ENCODE data around the gene DENND1B. TPM values are rescaled to one million over a fixed set of nuclear protein-coding genes. Genes with fewer than 3 reads are reported as not detected.

Gene DENND1B
- total and polyA plus RNA-seq, 2 of the 8 experiments (the other 6 are each of a cell fraction or from before 2014, with no cell fraction given): 0.74 to 3.3 TPM

- TF ChIP-seq, protein P1, sequence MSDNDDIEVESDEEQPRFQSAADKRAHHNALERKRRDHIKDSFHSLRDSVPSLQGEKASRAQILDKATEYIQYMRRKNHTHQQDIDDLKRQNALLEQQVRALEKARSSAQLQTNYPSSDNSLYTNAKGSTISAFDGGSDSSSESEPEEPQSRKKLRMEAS (IDR thresholded peaks at IDR 0.05): no peak
- no peak for TF ChIP-seq HDAC2 (IDR thresholded peaks at IDR 0.05; ENCODE audit: borderline replicate concordance in 1 of 2, low read depth in 2 of 2, low read length in 2 of 2)
- no peak for TF ChIP-seq ATF2 (IDR thresholded peaks at IDR 0.05; ENCODE audit: low read length)
- no peak for TF ChIP-seq ASH2L (IDR thresholded peaks at IDR 0.05; ENCODE audit: low read length)
- TF ChIP-seq RAD21 (IDR thresholded peaks at IDR 0.05 in 1 of 2, conservative IDR thresholded peaks at IDR 0.05 in 1 of 2; ENCODE audit: low read depth in 2 of 2, low read length in 2 of 2): no peak
- no peak for TF ChIP-seq KDM1A (IDR thresholded peaks at IDR 0.05; ENCODE audit: borderline replicate concordance, low read length)
- no peak for TF ChIP-seq EP300 (IDR thresholded peaks at IDR 0.05; ENCODE audit: borderline replicate concordance in 1 of 2, low read depth in 2 of 2, low read length in 2 of 2)
Observed at GRCh38 chr1:197788741-197789739, 13.8 kb upstream of the DENND1B start (continued).

Measured in H1 (cell line).